PC-3 (cell line): ENCODE data around the gene ADPRHL1. TPM values are rescaled to one million over a fixed set of nuclear protein-coding genes. Genes with fewer than 3 reads are reported as not detected.

Source experiments
- ATAC-seq: fragments of 200-7000 bp; cut with Tn5 transposase; 2 replicates; pipeline ENCODE4 v1.9.1; 2020; ENCODE audit warnings: mild to moderate bottlenecking, moderate library complexity
- BruUV-seq: library from RNA; stranded (reverse); fragments of 400-500 nt; replicated peaks from 2 replicates; lab custom pipeline; 2021; lab: Mats Ljungman, UMichigan
- CTCF ChIA-PET: fragments of 300-600 bp; sonication (Branson Sonifier 250); formaldehyde crosslinking; loops from one replicate; lab custom pipeline; 2022; ENCODE audit warnings: antibody characterized with exemption; lab: Charles Lee
- POLR2A ChIA-PET: fragments of 300-600 bp; sonication (Branson Sonifier 250); formaldehyde crosslinking; loops from one replicate; lab custom pipeline; 2022; ENCODE audit warnings: antibody characterized with exemption; ENCODE audit not compliant: unreplicated experiment; lab: Charles Lee
- DNase-seq: peaks from one replicate; pipeline ENCODE4 v3.0.0-alpha.2; 2015
- H2AFZ ChIP-seq: fragments of 300-600 bp; sonication (generic); 2 replicates; pipeline ENCODE4 v1.6.0; 2016; ENCODE audit warnings: antibody characterized with exemption, low read length
- H3F3A ChIP-seq: fragments of 300-600 bp; sonication (generic); one replicate; pipeline ENCODE4 v1.6.0; 2017; ENCODE audit warnings: antibody characterized with exemption, low read length, control low read depth, mild to moderate bottlenecking; ENCODE audit not compliant: unreplicated experiment
- H3K27ac ChIP-seq: fragments of 300-600 bp; sonication (generic); 2 replicates; pipeline ENCODE4 v1.5.1; 2016; ENCODE audit warnings: mild to moderate bottlenecking, low read length
- H3K27me3 ChIP-seq: fragments of 300-600 bp; sonication (generic); 2 replicates; pipeline ENCODE4 v1.6.1; 2016; ENCODE audit warnings: low read length, mixed read lengths
- H3K36me3 ChIP-seq: fragments of 300-600 bp; sonication (generic); 2 replicates; pipeline ENCODE4 v1.6.1; 2016; ENCODE audit warnings: low read depth, mixed run types, low read length, mixed read lengths
- H3K4me1 ChIP-seq: fragments of 300-600 bp; sonication (generic); 2 replicates; pipeline ENCODE4 v1.5.1; 2016; ENCODE audit warnings: low read length; ENCODE audit not compliant: insufficient read depth
- H3K4me2 ChIP-seq: fragments of 300-600 bp; sonication (generic); 2 replicates; pipeline ENCODE4 v1.6.0; 2016; ENCODE audit warnings: low read length
- H3K4me3 ChIP-seq: fragments of 300-600 bp; sonication (generic); 2 replicates; pipeline ENCODE4 v1.5.1; 2016; ENCODE audit warnings: mild to moderate bottlenecking, low read length, mixed read lengths
- H3K79me2 ChIP-seq: fragments of 300-600 bp; sonication (generic); 2 replicates; pipeline ENCODE4 v1.6.1; 2017; ENCODE audit warnings: low read length, mixed read lengths
- H3K9ac ChIP-seq: fragments of 300-600 bp; sonication (generic); 2 replicates; pipeline ENCODE4 v1.6.0; 2016; ENCODE audit warnings: mild to moderate bottlenecking, low read length
- H3K9me2 ChIP-seq: fragments of 300-600 bp; sonication (generic); replicated peaks from 2 replicates; pipeline ENCODE4 v1.6.1; 2016; ENCODE audit warnings: mixed run types, low read length, mixed read lengths
- H3K9me3 ChIP-seq: fragments of 300-600 bp; sonication (generic); 2 replicates; pipeline ENCODE4 v1.6.1; 2016; ENCODE audit warnings: low read length, mixed read lengths
- H4K20me1 ChIP-seq: fragments of 300-600 bp; sonication (generic); 2 replicates; pipeline ENCODE4 v1.6.1; 2016; ENCODE audit warnings: low read length, mixed read lengths
- EZH2 ChIP-seq: fragments of 300-600 bp; sonication (generic); IDR thresholded peaks from one replicate; pipeline ENCODE4 v1.6.1; 2017; ENCODE audit warnings: antibody characterized with exemption, mild to moderate bottlenecking, low read length; ENCODE audit not compliant: unreplicated experiment
- EZH2phosphoT487 ChIP-seq: fragments of 300-600 bp; sonication (generic); IDR thresholded peaks from 2 replicates; pipeline ENCODE4 v1.6.1; 2018; ENCODE audit warnings: mild to moderate bottlenecking, antibody characterized with exemption, low read length, borderline replicate concordance
- intact Hi-C: fragments of 100-400 bp; cut with micrococcal nuclease; formaldehyde crosslinking; loops from 2 replicates; pipeline ENCODE4 v1.9.0; 2023
- total RNA-seq: library from RNA; depleted of rRNA; stranded (reverse); fragments of >200 nt; gene quantifications from 2 replicates; pipeline ENCODE4 v1.2.3, GENCODE V29; 2014
- TF ChIP-seq, protein P1 (sequence below): fragments of 300-600 bp; sonication (generic); conservative IDR thresholded peaks from 2 replicates; pipeline ENCODE4 v1.5.1; 2017; ENCODE audit warnings: antibody characterized with exemption, low read depth, mild to moderate bottlenecking, low read length

Gene ADPRHL1
- total RNA-seq, 1 experiment from 2014 or later = 10.3 TPM

DNA sequence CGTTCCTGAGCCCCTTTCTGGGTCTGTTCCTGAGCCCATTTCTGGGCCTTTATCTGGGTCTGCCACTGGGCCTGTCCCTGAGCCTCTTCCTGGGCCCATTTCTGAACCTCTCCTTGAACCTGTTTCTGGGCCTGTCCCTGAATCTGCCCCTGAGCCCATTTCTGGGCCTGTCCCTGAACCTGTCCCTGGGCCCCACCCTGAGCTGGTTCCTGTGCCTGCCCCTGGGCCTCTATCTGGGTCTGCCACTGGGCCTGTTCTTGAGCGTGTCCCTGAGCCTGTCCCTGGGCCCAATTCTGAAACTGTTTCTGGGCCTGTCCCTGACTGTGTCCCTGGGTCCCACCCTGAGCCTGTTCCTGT, 48.9 kb downstream of the ADPRHL1 start:
- ATAC-seq = no peak
- intact Hi-C loops = no loop called here

DNA sequence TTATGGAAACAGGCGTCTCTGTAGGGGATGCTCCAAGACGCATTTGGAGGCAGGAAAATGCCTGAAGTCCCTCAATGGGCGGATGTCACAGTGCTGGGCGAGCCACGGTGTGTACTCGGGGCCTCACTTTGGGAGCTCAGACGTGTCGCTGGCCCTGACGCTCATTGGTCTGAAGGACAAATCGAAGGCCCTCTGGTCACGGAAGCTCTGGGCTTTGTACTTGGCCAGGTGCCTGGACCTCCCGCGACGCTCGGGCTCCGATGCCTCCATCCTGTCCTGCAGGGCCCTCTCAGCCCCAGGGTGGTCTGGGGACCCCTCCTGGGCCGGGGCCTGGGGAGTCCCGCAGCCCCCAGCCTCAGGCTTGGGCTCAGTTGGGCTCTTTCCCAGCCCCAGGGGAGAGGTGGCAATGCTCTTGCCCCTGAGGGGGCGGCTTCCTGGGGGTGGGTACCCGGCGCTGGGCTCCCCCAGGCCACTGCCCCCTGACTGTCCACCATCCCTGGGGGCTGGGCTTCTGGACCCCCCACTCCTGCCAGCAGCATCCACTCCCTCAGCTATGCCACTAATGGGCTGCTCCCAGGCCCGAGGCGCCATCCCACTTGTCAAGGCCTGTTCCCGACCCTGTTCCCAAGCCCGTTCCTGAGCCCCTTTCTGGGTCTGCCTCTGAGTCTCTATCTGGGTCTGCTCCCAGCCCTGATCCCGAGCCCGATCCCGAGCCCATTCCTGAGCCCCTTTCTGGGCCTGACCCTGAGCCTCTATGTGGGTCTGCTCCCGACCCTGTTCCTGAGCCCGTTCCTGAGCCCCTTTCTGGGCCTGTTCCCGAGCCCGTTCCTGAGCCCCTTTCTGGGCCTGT, 49.8 kb downstream of the ADPRHL1 start:
- no peaks in the 10 kb centered on the region for H4K20me1 ChIP-seq
- H3K27me3 ChIP-seq = no peaks in the 10 kb centered on the region
- H3F3A ChIP-seq = no peaks in the 10 kb centered on the region
- H3K4me1 ChIP-seq = no peaks in the 10 kb centered on the region
- no peak overlapping the region for H3K9ac ChIP-seq
- H3K4me2 ChIP-seq = no peak overlapping the region
- no peaks in the 10 kb centered on the region for H3K9me3 ChIP-seq
- no peak overlapping the region for H2AFZ ChIP-seq
- H3K36me3 ChIP-seq = no peaks in the 10 kb centered on the region
- no peak overlapping the region for H3K27ac ChIP-seq
- DNase-seq (no peak), ATAC-seq (no peak)
- TF ChIP-seq, protein P1, sequence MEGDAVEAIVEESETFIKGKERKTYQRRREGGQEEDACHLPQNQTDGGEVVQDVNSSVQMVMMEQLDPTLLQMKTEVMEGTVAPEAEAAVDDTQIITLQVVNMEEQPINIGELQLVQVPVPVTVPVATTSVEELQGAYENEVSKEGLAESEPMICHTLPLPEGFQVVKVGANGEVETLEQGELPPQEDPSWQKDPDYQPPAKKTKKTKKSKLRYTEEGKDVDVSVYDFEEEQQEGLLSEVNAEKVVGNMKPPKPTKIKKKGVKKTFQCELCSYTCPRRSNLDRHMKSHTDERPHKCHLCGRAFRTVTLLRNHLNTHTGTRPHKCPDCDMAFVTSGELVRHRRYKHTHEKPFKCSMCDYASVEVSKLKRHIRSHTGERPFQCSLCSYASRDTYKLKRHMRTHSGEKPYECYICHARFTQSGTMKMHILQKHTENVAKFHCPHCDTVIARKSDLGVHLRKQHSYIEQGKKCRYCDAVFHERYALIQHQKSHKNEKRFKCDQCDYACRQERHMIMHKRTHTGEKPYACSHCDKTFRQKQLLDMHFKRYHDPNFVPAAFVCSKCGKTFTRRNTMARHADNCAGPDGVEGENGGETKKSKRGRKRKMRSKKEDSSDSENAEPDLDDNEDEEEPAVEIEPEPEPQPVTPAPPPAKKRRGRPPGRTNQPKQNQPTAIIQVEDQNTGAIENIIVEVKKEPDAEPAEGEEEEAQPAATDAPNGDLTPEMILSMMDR = no peak
- TF ChIP-seq EZH2phosphoT487 = no peak
- TF ChIP-seq EZH2 = no peak
- no peak overlapping the region for H3K4me3 ChIP-seq
- no peaks in the 10 kb centered on the region for H3K79me2 ChIP-seq
- ChIA-PET CTCF (no interaction called here), POLR2A (no interaction called here)
- H3K9me2 ChIP-seq = no peaks in the 10 kb centered on the region
- intact Hi-C loops = no loop called here
- no TSS peak for BruUV-seq

More for the DNA sequence above, 48.9 kb downstream of the ADPRHL1 start:
- no peak overlapping the region for H2AFZ ChIP-seq
- no peaks in the 10 kb centered on the region for H3K4me1 ChIP-seq
- BruUV-seq = no TSS peak
- no peaks in the 10 kb centered on the region for H3K9me3 ChIP-seq
- no peaks in the 10 kb centered on the region for H3F3A ChIP-seq
- POLR2A ChIA-PET = no interaction called here
- CTCF ChIA-PET = no interaction called here
- H3K27ac ChIP-seq = no peak overlapping the region
- no peaks in the 10 kb centered on the region for H3K36me3 ChIP-seq
- H3K4me3 ChIP-seq = no peak overlapping the region
- TF ChIP-seq EZH2phosphoT487 (no peak), EZH2 (no peak)
- TF ChIP-seq, protein P1 = no peak
- H3K79me2 ChIP-seq = no peaks in the 10 kb centered on the region
- no peak overlapping the region for H3K9ac ChIP-seq
- no peaks in the 10 kb centered on the region for H3K27me3 ChIP-seq
- no peak for DNase-seq
- no peaks in the 10 kb centered on the region for H3K9me2 ChIP-seq
- H4K20me1 ChIP-seq = no peaks in the 10 kb centered on the region
- H3K4me2 ChIP-seq = no peak overlapping the region
